ENCODE measurements around the gene MATN4.

- TF ChIP-seq CTCF (IDR thresholded peaks at IDR 0.05; ENCODE audit: low read length), result no peak
- no peak for TF ChIP-seq EZH2 (IDR thresholded peaks at IDR 0.05; ENCODE audit: borderline replicate concordance, low read length)
These were observed 40.1 kb upstream of the MATN4 start, which contains the start of gene SDC4 for GRCh38 chr20:45347936-45348778.
